Upper lobe of left lung (tissue), 6 donors: ENCODE data around the gene GCC1. TPM values are rescaled to one million over a fixed set of nuclear protein-coding genes. Genes with fewer than 3 reads are reported as not detected.
"Not testable (repeated sequence)": the region's sequence is repeated elsewhere in the genome, so short reads cannot be mapped to it uniquely, and the experiment has no call there.

ENCODE experiments used
- ATAC-seq, 2 donors: fragments of 200-7000 bp; cut with Tn5 transposase; one replicate each; pipeline ENCODE4 v1.9.1; 2022; ENCODE audit warnings: mild to moderate bottlenecking in 2 of 2, moderate library complexity in 2 of 2; ENCODE audit not compliant: low FRiP score in 2 of 2
- DNase-seq, 2 donors: peaks; one replicate each; pipeline ENCODE4 v3.0.0-alpha.2; 2019 to 2020
- H3K27ac ChIP-seq, 4 donors: fragments of 200-600 bp; sonication (generic); one replicate each; pipeline ENCODE4 v1.5.1; 2016 to 2019
- H3K27me3 ChIP-seq, 4 donors: fragments of 200-600 bp; sonication (generic); one replicate each; pipeline ENCODE4 v1.5.1; 2017 to 2019
- H3K36me3 ChIP-seq, 4 donors: fragments of 200-600 bp; sonication (generic); one replicate each; pipeline ENCODE4 v1.5.1; 2016 to 2019
- H3K4me1 ChIP-seq, 4 donors: fragments of 200-600 bp; sonication (generic); one replicate each; pipeline ENCODE4 v1.5.1; 2018 to 2019
- H3K4me3 ChIP-seq, 4 donors: fragments of 200-600 bp; sonication (generic); one replicate each; pipeline ENCODE4 v1.5.1; 2017 to 2019; ENCODE audit warnings: mild to moderate bottlenecking in 2 of 4, moderate library complexity in 1 of 4
- H3K9me3 ChIP-seq, 4 donors: fragments of 200-600 bp; sonication (generic); one replicate each; pipeline ENCODE4 v1.5.1; 2018 to 2019
- EP300 ChIP-seq, 4 donors: sonication (generic); formaldehyde crosslinking; IDR thresholded peaks; one replicate each; pipeline ENCODE4 v1.5.1; 2017; ENCODE audit warnings: antibody characterized with exemption in 4 of 4, control low read depth in 2 of 4
- POLR2A ChIP-seq, 4 donors: fragments of 450-650 bp; IDR thresholded peaks; one replicate each; pipeline ENCODE4 v1.5.1; 2016 to 2017; ENCODE audit warnings: antibody characterized with exemption in 4 of 4, mild to moderate bottlenecking in 2 of 4
- POLR2AphosphoS5 ChIP-seq, 2 donors: sonication (generic); formaldehyde crosslinking; IDR thresholded peaks; one replicate each; pipeline ENCODE4 v1.5.1; 2017; ENCODE audit warnings: antibody characterized with exemption in 2 of 2
- WGBS, 2 donors: methylation state at CpG; one replicate each; pipeline ENCODE4 v1.1.5; 2017 to 2018; 5-methylcytosine and 5-hydroxymethylcytosine counted together
- total RNA-seq, 6 donors: library from RNA; depleted of rRNA in 4 of 6; stranded (reverse); fragments of >200 nt in 4 of 6; gene quantifications; one replicate each; pipeline versions ENCODE4 v1.1.0 to v1.2.1, GENCODE V29; 2016 to 2021
- TF ChIP-seq, protein P1 (sequence below), 6 experiments: fragments of 450-650 bp in 4 of 6; fragments of 200-600 bp in 2 of 6; sonication (generic) in 2 of 6; IDR thresholded peaks; one replicate each; pipeline ENCODE4 v1.5.1; 2016 to 2019; ENCODE audit warnings: antibody characterized with exemption in 6 of 6
- donor health status: DM: no; HTN: no; CAD: no; lungs with moderate emphysema.
- donor health status: DM: no; HTN: yes; CAD: no; lungs with severe emphysema.

GCC1 gene
- total RNA-seq, 6 donors from 2014 or later = 12.6 to 19.5 (median 17.4) TPM

DNA sequence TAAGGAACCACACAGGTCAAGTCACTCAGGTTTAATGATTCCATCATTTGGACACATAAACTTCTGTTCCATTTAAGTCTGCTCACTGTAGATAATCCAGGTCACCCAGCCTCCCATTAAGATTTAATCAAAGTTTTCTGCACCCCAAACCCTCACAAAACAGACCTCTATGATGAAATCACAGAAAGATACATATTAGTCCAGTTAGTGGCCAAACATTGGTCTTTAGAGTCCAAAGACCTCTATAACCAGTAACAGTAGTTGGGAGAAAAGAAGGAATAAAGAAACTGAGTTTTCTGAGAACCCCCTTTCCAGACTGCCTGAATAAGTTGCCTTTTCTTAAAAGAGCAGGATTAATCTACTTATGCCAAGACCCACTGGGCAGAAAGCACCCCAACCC is 4.8 kb downstream of the GCC1 start:
- ATAC-seq = no peak
- TF ChIP-seq EP300 (IDR thresholded peaks at IDR 0.05) (no peak), POLR2A (IDR thresholded peaks at IDR 0.05) (no peak), POLR2AphosphoS5 (IDR thresholded peaks at IDR 0.05) (no peak)
- TF ChIP-seq, protein P1, sequence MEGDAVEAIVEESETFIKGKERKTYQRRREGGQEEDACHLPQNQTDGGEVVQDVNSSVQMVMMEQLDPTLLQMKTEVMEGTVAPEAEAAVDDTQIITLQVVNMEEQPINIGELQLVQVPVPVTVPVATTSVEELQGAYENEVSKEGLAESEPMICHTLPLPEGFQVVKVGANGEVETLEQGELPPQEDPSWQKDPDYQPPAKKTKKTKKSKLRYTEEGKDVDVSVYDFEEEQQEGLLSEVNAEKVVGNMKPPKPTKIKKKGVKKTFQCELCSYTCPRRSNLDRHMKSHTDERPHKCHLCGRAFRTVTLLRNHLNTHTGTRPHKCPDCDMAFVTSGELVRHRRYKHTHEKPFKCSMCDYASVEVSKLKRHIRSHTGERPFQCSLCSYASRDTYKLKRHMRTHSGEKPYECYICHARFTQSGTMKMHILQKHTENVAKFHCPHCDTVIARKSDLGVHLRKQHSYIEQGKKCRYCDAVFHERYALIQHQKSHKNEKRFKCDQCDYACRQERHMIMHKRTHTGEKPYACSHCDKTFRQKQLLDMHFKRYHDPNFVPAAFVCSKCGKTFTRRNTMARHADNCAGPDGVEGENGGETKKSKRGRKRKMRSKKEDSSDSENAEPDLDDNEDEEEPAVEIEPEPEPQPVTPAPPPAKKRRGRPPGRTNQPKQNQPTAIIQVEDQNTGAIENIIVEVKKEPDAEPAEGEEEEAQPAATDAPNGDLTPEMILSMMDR (IDR thresholded peaks at IDR 0.05) = no peak

DNA sequence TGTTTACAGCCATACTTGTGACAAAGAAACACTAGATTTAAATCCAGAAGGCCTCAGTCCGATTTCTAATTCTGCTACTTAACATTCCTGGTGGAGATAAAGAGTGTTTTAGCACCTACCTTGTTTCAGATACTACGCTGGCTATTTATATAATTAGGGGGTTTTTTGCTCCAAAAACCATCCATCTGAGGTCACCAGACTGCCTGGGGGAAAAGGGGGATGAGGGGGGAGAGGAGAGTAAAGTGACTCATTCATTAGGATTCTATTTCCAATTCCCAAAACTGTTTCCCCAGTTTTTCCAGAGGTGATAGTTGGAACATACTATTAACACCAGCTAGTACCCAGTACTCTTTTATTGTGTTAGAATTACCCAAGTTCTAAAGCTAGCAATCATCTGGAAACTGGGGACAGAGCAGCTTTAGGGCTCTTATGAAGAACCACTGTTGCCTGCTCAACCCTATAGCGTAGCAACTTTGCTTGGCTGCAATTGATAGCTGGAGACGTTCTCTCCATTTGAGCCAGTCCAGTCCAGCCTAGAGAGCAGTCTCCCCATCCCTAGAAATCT is 6.6 kb downstream of the GCC1 start:
- TF ChIP-seq EP300 (IDR thresholded peaks at IDR 0.05) (no peak), POLR2A (IDR thresholded peaks at IDR 0.05) (no peak), POLR2AphosphoS5 (IDR thresholded peaks at IDR 0.05) (no peak)
- TF ChIP-seq, protein P1 (IDR thresholded peaks at IDR 0.05) = no peak
- Histone ChIP-seq H3K27ac (no peak overlapping the region), H3K4me3 (no peak overlapping the region), H3K9me3 (no peaks in the 10 kb centered on the region), H3K36me3 (peaks cover 6 to 41% (median 22%) of the 10 kb centered on the region in 4 donors), H3K27me3 (no peaks in the 10 kb centered on the region), H3K4me1 (peaks cover 18 to 32% (median 23%) of the 10 kb centered on the region in 4 donors)
- no peak for ATAC-seq
- 84% methylated on average over 4 of the region's 4 CpGs for WGBS, 2 donors
- DNase-seq = no peak

More for the DNA sequence above, 4.8 kb downstream of the GCC1 start:
- no peak for DNase-seq
- H3K9me3 ChIP-seq = no peaks in the 10 kb centered on the region
- H3K27ac ChIP-seq = no peak overlapping the region
- no peaks in the 10 kb centered on the region for H3K27me3 ChIP-seq
- H3K4me1 ChIP-seq = peaks cover 27 to 45% (median 35%) of the 10 kb centered on the region in 4 donors
- H3K36me3 ChIP-seq = peaks cover 6 to 32% (median 22%) of the 10 kb centered on the region in 4 donors
- no peak overlapping the region for H3K4me3 ChIP-seq

DNA sequence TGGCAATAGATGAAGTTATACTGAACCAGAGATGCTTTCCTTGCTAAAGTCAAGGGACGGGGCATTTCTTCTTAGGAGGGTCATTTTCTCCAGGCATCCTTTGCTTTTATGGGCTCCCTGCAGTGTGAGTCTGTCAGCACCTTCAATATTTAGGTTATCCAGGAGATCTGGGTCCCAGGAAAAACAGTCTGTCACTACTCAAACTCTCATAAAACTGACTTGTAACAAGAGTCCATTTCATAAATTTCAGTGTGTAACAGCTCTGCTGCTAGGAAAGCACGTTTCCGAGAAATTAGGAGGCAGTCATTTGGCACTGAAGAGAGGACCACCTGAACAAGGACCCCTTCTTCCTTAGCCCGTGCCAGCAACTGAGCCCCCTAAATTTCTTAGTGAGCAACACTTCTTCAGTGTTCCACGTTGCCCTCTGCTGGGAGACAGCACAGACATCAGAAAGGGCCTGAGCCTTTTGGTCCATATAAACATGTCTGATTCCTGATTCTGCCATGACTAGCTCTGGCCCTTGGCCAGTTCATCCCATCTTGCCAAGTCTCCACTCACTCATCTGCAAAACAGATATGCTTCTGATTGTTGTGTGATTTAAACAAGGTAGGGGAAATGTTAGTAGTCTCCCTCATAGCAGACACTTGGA is 7.2 kb downstream of the GCC1 start:
- Histone ChIP-seq H3K9me3 (no peaks in the 10 kb centered on the region), H3K27me3 (no peaks in the 10 kb centered on the region), H3K4me1 (peaks cover 11 to 26% (median 17%) of the 10 kb centered on the region in 4 donors), H3K36me3 (peaks cover 6 to 41% (median 22%) of the 10 kb centered on the region in 4 donors), H3K4me3 (no peak overlapping the region), H3K27ac (no peak overlapping the region)
- ATAC-seq (no peak), DNase-seq (no peak)
- TF ChIP-seq EP300 (IDR thresholded peaks at IDR 0.05) (no peak), POLR2A (IDR thresholded peaks at IDR 0.05) (no peak), POLR2AphosphoS5 (IDR thresholded peaks at IDR 0.05) (no peak)
- TF ChIP-seq, protein P1 (IDR thresholded peaks at IDR 0.05) = no peak
- 83 to 84% methylated on average over 5 of the region's 5 CpGs for WGBS, 2 donors

DNA sequence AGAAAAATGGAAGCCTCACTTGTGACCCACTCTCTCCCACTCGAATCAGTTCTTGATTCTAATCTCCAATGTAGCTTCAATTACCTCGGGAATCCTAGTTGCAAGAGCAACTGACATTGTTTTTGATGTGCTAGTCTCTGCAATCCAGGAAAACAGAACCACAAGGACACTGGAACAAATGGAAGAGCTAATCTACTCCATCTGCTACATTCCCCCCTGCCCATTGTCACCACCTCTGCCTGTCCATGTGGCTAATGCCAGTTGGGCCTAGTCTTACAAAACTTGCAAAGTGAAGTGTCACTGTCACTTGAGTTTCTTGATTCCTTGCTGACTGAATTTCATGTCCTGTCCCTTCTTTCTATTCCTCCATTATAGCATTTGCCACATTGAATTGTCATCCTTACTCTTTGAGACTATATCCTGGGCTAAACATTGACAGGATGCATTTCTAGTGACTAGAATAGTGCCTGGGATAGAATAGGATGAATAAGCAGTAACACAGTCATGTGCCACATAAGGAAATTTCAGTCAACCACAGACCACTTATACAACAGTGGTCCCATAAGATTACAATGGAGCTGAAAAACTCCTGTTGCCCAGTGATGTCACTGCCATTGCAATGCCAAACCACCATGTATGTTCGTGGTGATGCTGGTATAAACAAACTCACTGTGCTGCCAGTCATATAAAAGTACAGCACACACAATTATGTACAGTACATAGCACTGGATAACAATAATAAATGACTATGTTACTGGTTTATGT is 13.5 kb downstream of the GCC1 start:
- 61 to 68% methylated on average over 3 of the region's 3 CpGs for WGBS, 2 donors
- Histone ChIP-seq H3K27ac (no peak overlapping the region), H3K9me3 (no peaks in the 10 kb centered on the region), H3K27me3 (no peaks in the 10 kb centered on the region), H3K4me3 (no peak overlapping the region), H3K4me1 (no peaks in the 10 kb centered on the region), H3K36me3 (peaks cover 0 to 10% (median 0%) of the 10 kb centered on the region in 4 donors)
- TF ChIP-seq, protein P1 (IDR thresholded peaks at IDR 0.05) = no peak
- TF ChIP-seq EP300 (IDR thresholded peaks at IDR 0.05) (no peak), POLR2A (IDR thresholded peaks at IDR 0.05) (no peak), POLR2AphosphoS5 (IDR thresholded peaks at IDR 0.05) (no peak)
- DNase-seq (no peak), ATAC-seq (no peak)

DNA sequence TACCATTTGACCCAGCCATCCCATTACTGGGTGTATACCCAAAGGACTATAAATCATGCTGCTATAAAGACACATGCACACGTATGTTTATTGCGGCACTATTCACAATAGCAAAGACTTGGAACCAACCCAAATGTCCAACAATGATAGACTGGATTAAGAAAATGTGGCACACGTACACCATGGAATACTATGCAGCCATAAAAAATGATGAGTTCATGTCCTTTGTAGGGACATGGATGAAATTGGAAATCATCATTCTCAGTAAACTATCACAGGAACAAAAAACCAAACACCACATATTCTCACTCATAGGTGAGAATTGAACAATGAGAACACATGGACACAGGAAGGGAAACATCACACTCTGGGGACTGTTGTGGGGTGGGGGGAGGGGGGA is 17.4 kb downstream of the GCC1 start:
- ATAC-seq, H3K4me1 ChIP-seq, H3K27me3 ChIP-seq, H3K9me3 ChIP-seq, H3K27ac ChIP-seq, DNase-seq, H3K4me3 ChIP-seq, H3K36me3 ChIP-seq: not testable (repeated sequence)
- 100% methylated on average over 1 of the region's 3 CpGs for WGBS, 2 donors
